Germinal center (tissue), 1 donor: Measurements from ENCODE around the gene MEF2C.

Source experiments
- DNase-seq: peaks from one replicate; pipeline ENCODE4 v3.0.0; 2012; ENCODE audit warnings: mixed read lengths, low spot score

The MEF2C gene

DNA sequence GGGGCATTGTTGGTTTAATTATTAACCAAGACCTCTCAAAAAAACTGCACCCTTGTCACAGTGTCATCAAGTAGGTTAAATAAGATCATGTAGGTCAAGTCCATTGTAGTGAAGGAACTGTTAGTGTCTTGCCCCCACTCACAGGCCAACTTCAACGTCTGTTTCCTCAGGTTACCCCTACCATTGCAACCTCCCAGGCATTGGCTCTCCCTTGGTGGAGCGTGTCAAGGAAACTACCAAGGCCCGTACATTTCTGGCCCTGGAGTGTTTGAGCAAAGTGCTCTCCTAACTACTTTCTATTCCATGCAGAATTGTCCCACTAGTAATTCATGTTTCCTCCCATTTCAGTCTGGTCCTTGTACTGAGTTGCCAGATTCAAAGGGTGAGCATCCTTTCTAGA is 167.5 kb downstream of the MEF2C start:
- no peak for DNase-seq

DNA sequence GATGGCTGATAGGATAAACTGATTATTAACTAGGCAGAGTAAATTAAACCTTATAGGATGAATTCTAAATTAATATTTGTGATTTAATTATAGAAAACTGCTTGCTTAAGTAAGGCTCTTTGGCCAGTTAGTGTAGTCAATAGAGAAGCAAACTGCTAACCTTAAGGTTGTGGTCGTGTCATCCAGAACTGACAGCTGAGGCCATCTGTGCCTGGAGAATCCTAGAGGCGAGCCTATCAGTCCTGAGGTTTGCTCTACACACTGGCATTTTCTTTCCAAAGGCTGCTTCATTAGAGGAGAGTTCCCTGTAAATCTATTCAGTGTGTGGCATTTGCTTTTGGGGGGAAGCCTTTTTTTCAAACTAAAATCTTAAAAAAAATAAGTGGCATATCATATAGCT is 169.2 kb downstream of the MEF2C start:
- DNase-seq: no peak

GRCh38 chr5:88708682-88709398 is 174.1 kb downstream of the MEF2C start:
- DNase-seq: no peak

GRCh38 chr5:88708021-88708420 is 175.0 kb downstream of the MEF2C start:
- DNase-seq: no peak

DNA sequence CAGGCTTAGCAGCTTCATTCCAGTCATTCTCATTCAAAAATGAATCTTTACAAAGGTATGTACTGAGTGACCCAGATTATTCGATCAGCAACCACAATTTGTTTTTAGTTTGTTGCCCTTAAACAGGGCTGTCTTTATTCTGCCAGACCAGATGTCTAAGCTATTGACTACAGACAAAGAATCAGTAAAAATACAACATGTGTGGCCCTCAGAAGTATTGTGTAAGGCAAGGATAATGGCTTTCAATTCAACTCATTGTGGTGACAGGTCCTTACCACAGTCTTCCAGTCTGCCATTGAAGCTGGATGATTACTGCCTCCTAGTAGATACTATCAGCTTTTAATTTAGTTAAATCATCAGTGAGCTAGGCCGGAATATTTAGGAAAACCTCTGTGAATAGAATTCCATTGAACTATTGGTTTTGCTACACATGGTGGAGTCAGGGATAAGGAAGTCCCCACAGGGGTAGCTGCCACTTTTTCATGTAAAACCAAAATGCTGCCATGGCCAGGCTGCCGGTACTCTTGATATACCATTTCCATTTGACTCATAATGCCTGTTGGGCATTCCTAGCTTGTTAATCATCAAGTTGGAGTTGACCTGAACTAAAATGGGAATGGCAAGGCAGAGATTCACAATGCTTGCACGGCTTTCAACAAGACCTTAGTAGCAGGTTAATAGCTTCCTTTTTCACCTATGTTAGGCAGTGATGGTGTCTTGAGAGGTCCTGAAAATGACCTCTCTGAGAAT is 175.6 kb downstream of the MEF2C start:
- DNase-seq: no peak

DNA sequence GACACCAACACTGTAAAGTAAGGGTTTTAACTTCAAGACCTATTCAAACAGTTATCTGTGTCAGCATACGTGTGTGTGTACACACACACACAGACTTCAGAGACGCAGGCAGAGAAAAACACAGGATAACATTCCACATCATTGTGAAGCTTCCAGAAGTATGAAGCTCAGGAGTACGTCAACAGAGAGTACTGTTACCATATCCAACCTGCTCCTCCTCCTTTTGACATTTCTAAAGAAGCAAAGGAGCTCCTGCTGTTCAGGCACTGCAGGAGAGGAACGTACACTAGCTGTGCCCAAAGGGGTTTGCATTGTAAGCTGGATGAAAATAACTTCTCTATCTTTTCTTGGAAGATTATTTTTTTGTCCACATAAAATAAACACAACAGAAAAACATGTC is 180.7 kb downstream of the MEF2C start:
- no peak for DNase-seq

- no peak for DNase-seq
Observed at GRCh38 chr5:88700121-88700520, 182.9 kb downstream of the MEF2C start.

DNA sequence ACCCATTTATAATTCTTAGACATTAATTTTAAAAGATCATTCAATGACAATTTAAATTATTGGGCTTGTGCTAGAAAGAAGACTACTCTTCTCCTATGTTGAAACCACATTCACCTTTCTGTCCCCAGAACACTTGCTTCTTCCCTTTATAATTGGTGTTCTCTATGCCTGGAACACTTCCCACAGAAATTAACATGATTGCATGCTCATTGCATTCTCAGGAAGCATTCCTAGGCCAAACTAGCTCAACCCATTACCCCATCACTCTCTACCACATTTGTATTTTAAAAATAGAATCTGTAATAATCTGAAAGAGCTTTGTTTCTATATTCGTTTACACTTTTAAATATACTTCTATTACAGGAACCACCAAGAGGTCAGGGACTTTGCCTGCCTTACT is 184.7 kb downstream of the MEF2C start:
- DNase-seq: no peak

- no peak for DNase-seq
Observed at GRCh38 chr5:88696466-88696865, 186.5 kb downstream of the MEF2C start.

DNA sequence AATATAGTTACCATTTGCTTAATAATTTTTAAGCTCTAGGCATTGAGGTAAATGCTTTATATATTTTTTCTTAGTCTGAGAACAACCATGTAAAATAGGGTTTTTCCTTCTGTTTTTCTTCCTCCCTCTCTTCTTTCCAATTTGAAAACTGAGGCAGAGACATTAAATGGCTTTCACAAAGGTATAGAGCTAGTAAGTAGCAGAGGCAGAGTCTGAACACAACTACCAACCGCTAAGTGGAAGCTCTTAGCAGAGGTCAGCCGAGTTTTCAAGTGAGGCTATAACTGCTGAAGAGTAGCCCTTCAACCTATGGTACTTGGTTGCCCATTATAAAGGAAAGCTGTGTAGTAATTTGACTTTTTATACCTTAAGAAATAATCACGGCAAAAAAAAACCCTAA is 187.1 kb downstream of the MEF2C start:
- DNase-seq: no peak

DNA sequence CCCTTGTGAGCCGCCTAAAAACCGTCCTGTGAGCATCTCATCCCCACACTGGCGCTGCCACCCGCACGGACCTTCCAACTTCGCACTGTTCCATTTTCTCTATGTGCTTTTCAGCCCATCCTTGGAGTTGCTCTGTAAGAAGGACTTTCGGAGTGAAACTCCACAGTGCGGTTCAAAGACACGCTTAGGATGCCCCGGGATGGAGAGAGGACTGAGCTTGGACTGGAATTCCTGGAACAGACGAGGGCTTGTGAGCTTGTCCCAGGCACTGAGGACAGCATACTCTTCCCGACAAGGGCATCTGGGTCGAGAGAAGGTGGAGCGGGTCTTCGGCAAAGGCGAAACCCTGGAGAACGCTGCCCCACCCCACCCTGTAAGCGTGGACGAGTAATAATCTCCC is 187.8 kb downstream of the MEF2C start:
- no peak for DNase-seq

DNA sequence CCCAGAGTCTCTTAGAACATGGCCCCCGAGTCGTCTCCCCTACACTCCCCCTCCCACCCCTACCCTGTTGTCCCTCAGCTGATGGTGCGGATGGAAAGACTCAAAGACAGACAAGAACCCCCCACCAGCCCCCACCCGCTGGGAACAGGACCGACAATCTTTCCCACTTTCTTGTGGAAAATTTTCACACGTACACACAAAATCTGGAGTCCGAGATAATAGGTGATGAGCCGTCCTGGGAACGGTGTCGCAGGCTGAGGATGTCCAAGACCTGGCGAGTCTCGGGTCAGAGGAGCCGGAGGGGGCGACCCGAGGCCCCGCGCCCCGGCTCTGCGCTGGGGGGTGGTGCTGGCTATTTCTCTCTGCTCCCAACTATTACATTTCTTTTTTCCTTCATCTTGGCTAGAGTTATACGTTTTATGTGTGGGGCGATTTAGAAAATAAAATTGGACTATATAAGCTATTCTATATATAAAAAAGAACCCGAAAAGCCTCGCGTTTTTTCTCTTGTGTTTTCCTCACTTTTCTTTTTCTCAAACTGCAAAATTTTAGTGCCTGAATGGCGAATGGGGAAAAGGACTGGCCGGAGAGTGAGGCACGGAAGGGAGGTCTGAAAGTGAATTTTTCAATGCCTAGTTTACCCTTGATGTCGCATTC is 188.8 kb downstream of the MEF2C start:
- no peak for DNase-seq

GRCh38 chr5:88693071-88693932 is 189.7 kb downstream of the MEF2C start:
- no peak for DNase-seq

DNA sequence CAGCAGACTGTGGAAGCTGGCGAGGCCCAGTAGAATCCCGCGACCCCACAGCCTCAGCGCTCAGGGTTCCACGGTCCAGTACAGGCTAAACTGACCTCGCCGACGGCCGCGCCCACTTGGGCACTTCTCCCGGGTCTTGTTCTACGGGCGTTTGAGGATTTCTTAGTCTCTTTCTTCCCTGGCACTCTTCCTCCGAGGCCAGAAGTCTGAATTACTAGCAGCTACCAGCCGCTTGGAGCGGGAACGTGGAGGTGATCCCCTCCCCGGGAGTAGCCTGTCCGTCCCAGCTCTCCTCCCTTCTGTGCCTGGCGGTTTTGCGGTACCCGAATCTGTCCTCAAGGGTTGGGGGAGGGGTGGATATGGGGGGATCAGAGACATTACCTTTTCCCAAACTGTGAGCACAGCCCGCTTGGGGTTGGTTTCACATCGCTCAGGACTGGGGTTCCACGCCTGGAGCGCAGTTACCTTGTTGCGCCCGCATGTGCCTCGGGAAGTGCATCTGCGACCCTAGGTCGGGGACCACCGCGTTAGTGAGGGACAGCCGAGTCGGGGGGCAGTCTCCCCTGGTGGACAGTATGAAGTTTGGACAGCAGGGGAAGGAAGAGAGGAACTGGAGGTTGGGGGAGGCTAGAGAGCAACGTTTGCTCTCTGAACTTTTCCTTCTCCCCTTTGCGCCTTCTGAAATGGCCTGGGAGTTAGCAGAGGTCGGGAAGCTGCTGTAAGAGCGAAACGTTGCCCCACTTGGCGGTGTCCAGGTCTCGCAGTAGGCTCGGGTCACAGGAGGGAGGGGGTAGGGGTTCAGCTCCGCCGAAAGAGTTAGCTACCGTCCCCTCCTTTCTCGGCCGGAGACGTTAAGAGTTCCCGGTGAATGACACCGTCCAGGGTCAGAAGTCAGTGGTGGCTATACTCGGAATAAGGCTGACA is 190.8 kb downstream of the MEF2C start:
- no peak for DNase-seq

DNA sequence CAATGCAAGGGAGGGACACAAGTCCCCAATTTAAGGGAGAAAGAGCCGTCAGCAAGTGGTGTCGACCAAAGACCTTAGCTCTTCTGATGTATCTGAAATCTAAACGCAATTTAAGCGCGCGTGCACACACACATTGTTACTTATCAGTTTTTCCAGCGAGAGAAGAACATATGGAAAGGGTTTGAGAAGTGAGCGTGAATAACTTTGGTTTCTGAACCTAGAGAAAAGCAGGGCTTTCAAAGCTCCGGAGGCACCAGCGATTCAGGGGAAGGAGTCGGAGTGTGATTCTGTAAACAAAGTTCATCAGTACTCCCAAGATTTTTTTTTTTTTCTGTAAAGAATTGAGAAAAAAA is 191.8 kb downstream of the MEF2C start:
- DNase-seq: no peak

GRCh38 chr5:88690409-88691229 is 192.4 kb downstream of the MEF2C start:
- peak; percentile 76 for DNase-seq

GRCh38 chr5:88689668-88690408 is 193.1 kb downstream of the MEF2C start:
- DNase-seq: no peak

DNA sequence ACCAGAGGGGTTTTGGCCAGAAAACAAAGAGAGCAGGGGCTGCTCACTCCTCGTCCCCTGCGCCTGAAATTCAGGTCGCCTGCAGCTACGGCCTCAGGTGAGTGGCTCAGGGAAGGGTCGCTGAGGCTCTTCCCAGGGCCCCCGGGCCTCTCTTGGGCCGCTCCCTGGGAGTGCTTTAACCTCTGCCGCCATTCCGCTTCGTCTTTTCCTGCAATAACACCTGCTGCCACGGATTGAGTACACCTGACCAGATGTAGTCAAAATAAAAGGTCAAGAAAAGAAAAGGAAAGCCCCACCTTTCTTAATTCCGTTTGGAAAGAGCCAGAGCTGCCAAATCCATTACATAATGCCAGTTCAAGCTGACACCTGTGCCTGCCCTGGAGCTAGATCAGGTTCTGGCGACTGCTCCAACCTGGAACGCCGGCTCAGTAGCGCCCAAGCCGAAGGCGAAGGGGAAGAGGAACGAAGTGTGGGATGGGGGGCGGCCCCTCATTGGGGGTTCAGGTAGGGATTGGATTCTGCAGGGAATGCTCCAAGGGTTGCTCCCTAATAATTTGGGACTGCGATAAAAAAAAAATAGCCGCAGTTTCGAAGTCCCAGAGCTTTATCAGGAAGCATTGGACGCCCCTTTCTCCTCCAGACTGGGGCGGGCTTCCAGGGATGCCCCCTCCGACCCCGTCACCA is 193.9 kb downstream of the MEF2C start:
- no peak for DNase-seq
